ENCODE measurements around the gene ENO4. TPM values are rescaled to one million over a fixed set of nuclear protein-coding genes. Genes with fewer than 3 reads are reported as not detected.

ENO4 gene
- total and polyA plus RNA-seq, 10 of the 15 experiments (the other 5 are each of a cell fraction or from before 2014, with no cell fraction given), result 0.12 to 0.37 (median 0.18) TPM; not detected in 7

DNA sequence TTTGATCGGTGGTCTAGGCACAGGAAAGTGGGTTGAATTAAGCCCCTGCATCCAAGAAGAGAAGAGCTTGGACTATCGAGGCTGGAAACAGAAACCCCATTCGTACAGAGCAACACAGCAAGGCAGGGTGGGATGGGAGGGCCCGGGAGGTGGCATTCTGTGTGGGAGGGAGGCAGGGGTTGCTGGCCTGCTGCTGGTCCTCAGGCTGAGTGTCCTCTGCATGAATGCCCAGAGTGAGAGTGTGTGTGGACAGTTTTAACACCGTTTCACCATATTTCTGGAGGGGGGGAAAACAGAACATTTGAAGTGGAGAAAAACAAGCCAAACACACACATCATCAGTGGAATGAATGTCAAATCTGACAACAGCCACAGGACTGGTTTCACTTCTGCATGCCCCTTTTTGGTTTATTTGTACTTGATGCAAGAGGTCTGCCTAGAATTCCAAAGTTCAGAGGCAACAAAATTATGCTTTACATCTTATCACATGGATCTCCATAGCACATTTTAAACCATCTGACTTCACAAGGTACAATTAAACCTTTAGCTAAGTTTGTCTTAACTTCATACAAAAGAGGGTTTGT, 11.1 kb upstream of the ENO4 start (continued):
- TF ChIP-seq, protein P1, sequence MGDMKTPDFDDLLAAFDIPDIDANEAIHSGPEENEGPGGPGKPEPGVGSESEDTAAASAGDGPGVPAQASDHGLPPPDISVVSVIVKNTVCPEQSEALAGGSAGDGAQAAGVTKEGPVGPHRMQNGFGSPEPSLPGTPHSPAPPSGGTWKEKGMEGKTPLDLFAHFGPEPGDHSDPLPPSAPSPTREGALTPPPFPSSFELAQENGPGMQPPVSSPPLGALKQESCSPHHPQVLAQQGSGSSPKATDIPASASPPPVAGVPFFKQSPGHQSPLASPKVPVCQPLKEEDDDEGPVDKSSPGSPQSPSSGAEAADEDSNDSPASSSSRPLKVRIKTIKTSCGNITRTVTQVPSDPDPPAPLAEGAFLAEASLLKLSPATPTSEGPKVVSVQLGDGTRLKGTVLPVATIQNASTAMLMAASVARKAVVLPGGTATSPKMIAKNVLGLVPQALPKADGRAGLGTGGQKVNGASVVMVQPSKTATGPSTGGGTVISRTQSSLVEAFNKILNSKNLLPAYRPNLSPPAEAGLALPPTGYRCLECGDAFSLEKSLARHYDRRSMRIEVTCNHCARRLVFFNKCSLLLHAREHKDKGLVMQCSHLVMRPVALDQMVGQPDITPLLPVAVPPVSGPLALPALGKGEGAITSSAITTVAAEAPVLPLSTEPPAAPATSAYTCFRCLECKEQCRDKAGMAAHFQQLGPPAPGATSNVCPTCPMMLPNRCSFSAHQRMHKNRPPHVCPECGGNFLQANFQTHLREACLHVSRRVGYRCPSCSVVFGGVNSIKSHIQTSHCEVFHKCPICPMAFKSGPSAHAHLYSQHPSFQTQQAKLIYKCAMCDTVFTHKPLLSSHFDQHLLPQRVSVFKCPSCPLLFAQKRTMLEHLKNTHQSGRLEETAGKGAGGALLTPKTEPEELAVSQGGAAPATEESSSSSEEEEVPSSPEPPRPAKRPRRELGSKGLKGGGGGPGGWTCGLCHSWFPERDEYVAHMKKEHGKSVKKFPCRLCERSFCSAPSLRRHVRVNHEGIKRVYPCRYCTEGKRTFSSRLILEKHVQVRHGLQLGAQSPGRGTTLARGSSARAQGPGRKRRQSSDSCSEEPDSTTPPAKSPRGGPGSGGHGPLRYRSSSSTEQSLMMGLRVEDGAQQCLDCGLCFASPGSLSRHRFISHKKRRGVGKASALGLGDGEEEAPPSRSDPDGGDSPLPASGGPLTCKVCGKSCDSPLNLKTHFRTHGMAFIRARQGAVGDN (IDR thresholded peaks at IDR 0.05), result no peak
- TF ChIP-seq CBFB (IDR thresholded peaks at IDR 0.05; ENCODE audit: low read depth) (no peak), IKZF1 (conservative IDR thresholded peaks at IDR 0.05) (peak; percentile 60; the same call in 1 of the 2 replicates), ATF2 (IDR thresholded peaks at IDR 0.05; ENCODE audit: low read length) (no peak), CREB1 (IDR thresholded peaks at IDR 0.05; ENCODE audit: low read depth) (no peak), KLF5 (IDR thresholded peaks at IDR 0.05; ENCODE audit: partially characterized antibody) (no peak), RELB (IDR thresholded peaks at IDR 0.05; ENCODE audit: low read depth) (no peak), NR2F1 (conservative IDR thresholded peaks at IDR 0.05) (0 out of 2 replicates have a peak, but pooled peaks have one; percentile 21), SMAD5 (IDR thresholded peaks at IDR 0.05; ENCODE audit: low read depth) (no peak), BCL3 (IDR thresholded peaks at IDR 0.05; ENCODE audit: borderline replicate concordance, insufficient read depth, low read depth, low read length, poor library complexity, severe bottlenecking) (no peak), SREBF1 (IDR thresholded peaks at IDR 0.05; ENCODE audit: low read length) (no peak), SPI1 (IDR thresholded peaks at IDR 0.05; ENCODE audit: borderline replicate concordance, insufficient read depth, low read depth, low read length) (peak; percentile 95), PBX3 (IDR thresholded peaks at IDR 0.05; ENCODE audit: insufficient replicate concordance, low read depth, low read length) (no peak), ZNF622 (IDR thresholded peaks at IDR 0.05) (no peak), ZSCAN29 (IDR thresholded peaks at IDR 0.05) (no peak), IRF4 (IDR thresholded peaks at IDR 0.05; ENCODE audit: low read depth, low read length) (peak; percentile 70; the same call in 1 of the 2 replicates), MAX (IDR thresholded peaks at IDR 0.05; ENCODE audit: low read depth, low read length) (no peak), POLR2A (IDR thresholded peaks at IDR 0.05; ENCODE audit: low read depth, low read length) (no peak), SIN3A (IDR thresholded peaks at IDR 0.05; ENCODE audit: low read depth, low read length) (no peak), SMARCA5 (IDR thresholded peaks at IDR 0.05) (no peak)
- TF ChIP-seq, protein P2, sequence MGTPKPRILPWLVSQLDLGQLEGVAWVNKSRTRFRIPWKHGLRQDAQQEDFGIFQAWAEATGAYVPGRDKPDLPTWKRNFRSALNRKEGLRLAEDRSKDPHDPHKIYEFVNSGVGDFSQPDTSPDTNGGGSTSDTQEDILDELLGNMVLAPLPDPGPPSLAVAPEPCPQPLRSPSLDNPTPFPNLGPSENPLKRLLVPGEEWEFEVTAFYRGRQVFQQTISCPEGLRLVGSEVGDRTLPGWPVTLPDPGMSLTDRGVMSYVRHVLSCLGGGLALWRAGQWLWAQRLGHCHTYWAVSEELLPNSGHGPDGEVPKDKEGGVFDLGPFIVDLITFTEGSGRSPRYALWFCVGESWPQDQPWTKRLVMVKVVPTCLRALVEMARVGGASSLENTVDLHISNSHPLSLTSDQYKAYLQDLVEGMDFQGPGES (IDR thresholded peaks at IDR 0.05), result no peak
